Fibroblast of villous mesenchyme (primary cell): ENCODE data around the gene OSER1. TPM values are rescaled to one million over a fixed set of nuclear protein-coding genes. Genes with fewer than 3 reads are reported as not detected.

ENCODE experiments used
- DNase-seq: peaks from one replicate; pipeline ENCODE4 v3.0.0-alpha.2; 2010; ENCODE audit warnings: low read depth
- H3K4me3 ChIP-seq: 2 replicates; pipeline ENCODE4 v1.5.1; 2011; ENCODE audit warnings: low read depth, mild to moderate bottlenecking, low read length
- CTCF ChIP-seq: IDR thresholded peaks from 2 replicates; pipeline ENCODE4 v1.5.1; 2012; ENCODE audit warnings: low read depth, mild to moderate bottlenecking, low read length; ENCODE audit not compliant: insufficient read depth
- total RNA-seq: library from RNA; depleted of rRNA; stranded (reverse); fragments of >200 nt; gene quantifications from 2 replicates; pipeline ENCODE4 v1.2.3, GENCODE V29; 2012

Gene OSER1
- total RNA-seq, 1 donor = 45.8 TPM

- TF ChIP-seq CTCF = no peak
- peak within 1 kb of the TSS; percentile 53 for H3K4me3 ChIP-seq
- DNase-seq = peak; percentile 68
These were observed 23.4 kb downstream of the OSER1 start, which contains the start of gene JPH2 for GRCh38 chr20:44187054-44187771. Gene JPH2 (minus strand): TSS chr20:44187188. CDS start chr20:44186705, 483 bp downstream.

DNA sequence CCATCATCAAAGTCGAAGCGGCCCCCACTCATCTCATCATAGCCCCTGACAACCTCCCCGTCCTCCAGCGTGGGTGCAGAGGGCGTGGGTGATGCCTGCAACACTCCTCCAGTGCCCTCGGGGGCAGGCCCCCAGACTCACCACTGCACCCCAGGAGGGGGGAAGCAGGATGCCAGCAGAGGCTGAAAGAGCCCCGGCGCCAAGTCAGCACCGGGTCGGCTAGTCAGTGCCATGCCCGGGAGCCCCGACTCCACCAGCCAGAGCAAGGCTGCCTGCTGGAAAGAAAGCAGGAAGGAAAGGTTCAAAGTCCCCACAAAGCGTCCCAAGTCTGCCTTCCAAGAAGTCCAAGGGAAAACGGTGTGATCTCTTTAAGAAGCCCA lies 23.9 kb downstream of the OSER1 start:
- H3K4me3 ChIP-seq = peak overlapping the region; percentile 53
- DNase-seq = no peak
- no peak for TF ChIP-seq CTCF

- DNase-seq = no peak
- H3K4me3 ChIP-seq = peak overlapping the region; percentile 53
- TF ChIP-seq CTCF = no peak
These were observed 24.4 kb downstream of the OSER1 start for GRCh38 chr20:44186201-44186600.

DNA sequence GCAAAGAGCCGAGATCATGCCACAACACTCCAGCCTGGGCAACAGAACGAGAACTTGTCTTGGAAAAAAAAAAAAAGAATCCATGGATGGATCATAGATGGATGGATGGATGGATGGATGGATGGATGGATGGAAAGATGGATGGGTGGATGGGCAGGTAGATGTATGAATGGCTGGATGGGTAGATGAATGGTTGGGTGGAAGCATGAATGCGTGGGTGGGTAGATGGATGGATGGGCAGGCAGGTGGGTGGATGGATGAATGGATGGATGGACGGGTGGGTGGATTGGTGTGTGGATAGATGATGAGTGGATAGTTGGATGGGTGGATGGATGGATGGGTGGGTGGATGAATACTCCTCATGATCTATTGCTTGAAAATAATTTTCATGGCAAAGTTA lies 25.0 kb downstream of the OSER1 start:
- TF ChIP-seq CTCF = no peak
- H3K4me3 ChIP-seq = no peak overlapping the region
- DNase-seq = no peak

- no peak for DNase-seq
- TF ChIP-seq CTCF = no peak
- H3K4me3 ChIP-seq = no peak overlapping the region
These were observed 27.3 kb downstream of the OSER1 start for GRCh38 chr20:44183282-44183681.

DNA sequence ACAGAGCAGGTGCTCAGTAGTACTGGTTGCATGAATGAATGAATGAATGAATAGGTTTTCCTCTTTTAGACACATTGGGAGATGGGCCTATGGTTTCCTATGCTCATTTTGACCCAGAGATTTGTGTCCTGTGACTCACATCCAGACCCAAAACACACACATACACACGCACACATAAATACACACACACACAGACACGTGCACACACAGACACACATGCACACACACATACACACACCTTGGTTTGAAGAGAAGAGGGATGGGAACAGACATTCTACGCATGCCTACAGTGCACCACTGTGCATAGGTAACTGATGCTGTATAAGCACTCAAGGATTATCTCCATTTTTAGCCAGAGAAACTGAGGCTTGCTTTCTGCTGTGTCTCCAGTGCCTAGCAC lies 27.7 kb downstream of the OSER1 start:
- TF ChIP-seq CTCF = no peak
- no peak for DNase-seq
- no peak overlapping the region for H3K4me3 ChIP-seq
